ENCODE measurements around the gene CALHM2.

CALHM2 gene

GRCh38 chr10:103451091-103451813, 918 bp downstream of the CALHM2 start:
- H3K4ac ChIP-seq (ENCODE audit: low read depth, low read length), result no peak overlapping the region
- no CpG with 5 or more reads among the region's 14 CpGs for WGBS (ENCODE audit: extremely low coverage, insufficient coverage, low lambda C conversion rate)
- H3K36me3 ChIP-seq (ENCODE audit: control insufficient read depth, insufficient read depth, low read length), result peaks cover 7% of the 10 kb centered on the region
- H3K79me1 ChIP-seq (ENCODE audit: low read length), result no peaks in the 10 kb centered on the region
- H2BK120ac ChIP-seq (ENCODE audit: low read depth, low read length), result no peak overlapping the region
- no peak overlapping the region for H4K5ac ChIP-seq (ENCODE audit: low read length)
- H2BK15ac ChIP-seq (replicated peaks; ENCODE audit: low read depth), result no peak overlapping the region
- H4K8ac ChIP-seq (ENCODE audit: low read depth, low read length), result no peak overlapping the region
- peak; percentile 34 for DNase-seq
- H3K27ac ChIP-seq (ENCODE audit: low read depth, low read length), result no peak overlapping the region
- H3K4me3 ChIP-seq (ENCODE audit: low read length), result no peak overlapping the region
- H3K79me2 ChIP-seq (ENCODE audit: control insufficient read depth, insufficient read depth, low read length), result no peaks in the 10 kb centered on the region
- no peaks in the 10 kb centered on the region for H3K27me3 ChIP-seq (ENCODE audit: insufficient read depth, low read length, poor library complexity)
- H2BK5ac ChIP-seq (ENCODE audit: low read length), result no peak overlapping the region
- H3K18ac ChIP-seq (ENCODE audit: low read length), result no peak overlapping the region
- peaks cover 6% of the 10 kb centered on the region for H3K4me1 ChIP-seq (ENCODE audit: control insufficient read depth, low read depth, low read length)
- H2AK5ac ChIP-seq (ENCODE audit: low read length), result peak overlapping the region; percentile 49
- peak overlapping the region; percentile 92 for H3K4me2 ChIP-seq (ENCODE audit: low read length)
- H3K9ac ChIP-seq (ENCODE audit: low read length), result peak overlapping the region; percentile 77
- H3K23ac ChIP-seq (ENCODE audit: low read length), result no peak overlapping the region
- peak overlapping the region; percentile 93 for H3K56ac ChIP-seq (ENCODE audit: low read length)

- Histone ChIP-seq H3K36me3 (ENCODE audit: control insufficient read depth, insufficient read depth, low read length) (peaks cover 14% of the 10 kb centered on the region), H3K4ac (ENCODE audit: low read depth, low read length) (no peak overlapping the region), H3K4me3 (ENCODE audit: low read length) (no peak overlapping the region)
Observed at GRCh38 chr10:103450201-103450695, 1.9 kb downstream of the CALHM2 start.

GRCh38 chr10:103449208-103450144, 2.7 kb downstream of the CALHM2 start:
- Histone ChIP-seq H3K4me2 (ENCODE audit: low read length) (no peak overlapping the region), H2AK5ac (ENCODE audit: low read length) (no peak overlapping the region), H3K4me3 (ENCODE audit: low read length) (no peak overlapping the region), H3K79me2 (ENCODE audit: control insufficient read depth, insufficient read depth, low read length) (no peaks in the 10 kb centered on the region), H3K4ac (ENCODE audit: low read depth, low read length) (no peak overlapping the region), H3K9ac (ENCODE audit: low read length) (no peak overlapping the region), H3K36me3 (ENCODE audit: control insufficient read depth, insufficient read depth, low read length) (peaks cover 14% of the 10 kb centered on the region), H3K23ac (ENCODE audit: low read length) (no peak overlapping the region), H3K27me3 (ENCODE audit: insufficient read depth, low read length, poor library complexity) (no peaks in the 10 kb centered on the region), H3K27ac (ENCODE audit: low read depth, low read length) (no peak overlapping the region), H4K8ac (ENCODE audit: low read depth, low read length) (no peak overlapping the region), H2BK5ac (ENCODE audit: low read length) (no peak overlapping the region), H2BK120ac (ENCODE audit: low read depth, low read length) (no peak overlapping the region), H3K18ac (ENCODE audit: low read length) (no peak overlapping the region), H4K5ac (ENCODE audit: low read length) (no peak overlapping the region), H3K4me1 (ENCODE audit: control insufficient read depth, low read depth, low read length) (peaks cover 6% of the 10 kb centered on the region), H3K56ac (ENCODE audit: low read length) (no peak overlapping the region), H3K79me1 (ENCODE audit: low read length) (no peaks in the 10 kb centered on the region), H2BK15ac (replicated peaks; ENCODE audit: low read depth) (no peak overlapping the region)
- no peak for DNase-seq
- WGBS (ENCODE audit: extremely low coverage, insufficient coverage, low lambda C conversion rate), result no CpG with 5 or more reads among the region's 34 CpGs

More at GRCh38 chr10:103450201-103450695, 1.9 kb downstream of the CALHM2 start:
- no peak overlapping the region for H3K23ac ChIP-seq (ENCODE audit: low read length)
- H4K8ac ChIP-seq (ENCODE audit: low read depth, low read length), result no peak overlapping the region
- WGBS (ENCODE audit: extremely low coverage, insufficient coverage, low lambda C conversion rate), result no CpG with 5 or more reads among the region's 12 CpGs
- no peak overlapping the region for H3K56ac ChIP-seq (ENCODE audit: low read length)
- no peaks in the 10 kb centered on the region for H3K79me2 ChIP-seq (ENCODE audit: control insufficient read depth, insufficient read depth, low read length)
- no peak overlapping the region for H2BK120ac ChIP-seq (ENCODE audit: low read depth, low read length)
- no peak overlapping the region for H2BK15ac ChIP-seq (replicated peaks; ENCODE audit: low read depth)
- no peak overlapping the region for H3K18ac ChIP-seq (ENCODE audit: low read length)
- no peak overlapping the region for H3K27ac ChIP-seq (ENCODE audit: low read depth, low read length)
- no peak for DNase-seq
- H4K5ac ChIP-seq (ENCODE audit: low read length), result no peak overlapping the region
- H2AK5ac ChIP-seq (ENCODE audit: low read length), result no peak overlapping the region
- H3K27me3 ChIP-seq (ENCODE audit: insufficient read depth, low read length, poor library complexity), result no peaks in the 10 kb centered on the region
- peaks cover 6% of the 10 kb centered on the region for H3K4me1 ChIP-seq (ENCODE audit: control insufficient read depth, low read depth, low read length)
- H2BK5ac ChIP-seq (ENCODE audit: low read length), result no peak overlapping the region
- no peak overlapping the region for H3K4me2 ChIP-seq (ENCODE audit: low read length)
- no peak overlapping the region for H3K9ac ChIP-seq (ENCODE audit: low read length)
- no peaks in the 10 kb centered on the region for H3K79me1 ChIP-seq (ENCODE audit: low read length)

GRCh38 chr10:103448746-103449145, 3.4 kb downstream of the CALHM2 start:
- Histone ChIP-seq H3K36me3 (ENCODE audit: control insufficient read depth, insufficient read depth, low read length) (peaks cover 16% of the 10 kb centered on the region), H2BK15ac (replicated peaks; ENCODE audit: low read depth) (no peak overlapping the region)
- WGBS (ENCODE audit: extremely low coverage, insufficient coverage, low lambda C conversion rate), result no CpG with 5 or more reads among the region's 1 CpG

GRCh38 chr10:103447187-103447586, 5.0 kb downstream of the CALHM2 start:
- Histone ChIP-seq H3K4me3 (ENCODE audit: low read length) (no peak overlapping the region), H3K56ac (ENCODE audit: low read length) (no peak overlapping the region), H3K27me3 (ENCODE audit: insufficient read depth, low read length, poor library complexity) (no peaks in the 10 kb centered on the region), H3K23ac (ENCODE audit: low read length) (no peak overlapping the region), H3K9ac (ENCODE audit: low read length) (no peak overlapping the region), H4K8ac (ENCODE audit: low read depth, low read length) (no peak overlapping the region), H2AK5ac (ENCODE audit: low read length) (no peak overlapping the region), H3K36me3 (ENCODE audit: control insufficient read depth, insufficient read depth, low read length) (peaks cover 22% of the 10 kb centered on the region), H3K4me2 (ENCODE audit: low read length) (no peak overlapping the region), H3K79me1 (ENCODE audit: low read length) (no peaks in the 10 kb centered on the region), H2BK120ac (ENCODE audit: low read depth, low read length) (no peak overlapping the region), H4K5ac (ENCODE audit: low read length) (no peak overlapping the region), H3K27ac (ENCODE audit: low read depth, low read length) (no peak overlapping the region), H3K4ac (ENCODE audit: low read depth, low read length) (no peak overlapping the region), H2BK15ac (replicated peaks; ENCODE audit: low read depth) (no peak overlapping the region), H3K18ac (ENCODE audit: low read length) (no peak overlapping the region), H3K4me1 (ENCODE audit: control insufficient read depth, low read depth, low read length) (peaks cover 6% of the 10 kb centered on the region), H2BK5ac (ENCODE audit: low read length) (no peak overlapping the region), H3K79me2 (ENCODE audit: control insufficient read depth, insufficient read depth, low read length) (no peaks in the 10 kb centered on the region)
- no peak for DNase-seq
- no CpG with 5 or more reads among the region's 23 CpGs for WGBS (ENCODE audit: extremely low coverage, insufficient coverage, low lambda C conversion rate)

More at GRCh38 chr10:103448746-103449145, 3.4 kb downstream of the CALHM2 start:
- Histone ChIP-seq H3K9ac (ENCODE audit: low read length) (no peak overlapping the region), H4K5ac (ENCODE audit: low read length) (no peak overlapping the region), H3K27me3 (ENCODE audit: insufficient read depth, low read length, poor library complexity) (no peaks in the 10 kb centered on the region), H2BK120ac (ENCODE audit: low read depth, low read length) (no peak overlapping the region), H3K4me3 (ENCODE audit: low read length) (no peak overlapping the region), H3K4me2 (ENCODE audit: low read length) (no peak overlapping the region), H3K79me2 (ENCODE audit: control insufficient read depth, insufficient read depth, low read length) (no peaks in the 10 kb centered on the region), H2AK5ac (ENCODE audit: low read length) (no peak overlapping the region), H2BK5ac (ENCODE audit: low read length) (no peak overlapping the region), H4K8ac (ENCODE audit: low read depth, low read length) (no peak overlapping the region), H3K27ac (ENCODE audit: low read depth, low read length) (no peak overlapping the region), H3K23ac (ENCODE audit: low read length) (no peak overlapping the region), H3K56ac (ENCODE audit: low read length) (no peak overlapping the region), H3K79me1 (ENCODE audit: low read length) (no peaks in the 10 kb centered on the region), H3K4me1 (ENCODE audit: control insufficient read depth, low read depth, low read length) (peaks cover 6% of the 10 kb centered on the region), H3K4ac (ENCODE audit: low read depth, low read length) (no peak overlapping the region), H3K18ac (ENCODE audit: low read length) (no peak overlapping the region)
- DNase-seq, result peak; percentile 35

Measured in mesendoderm (in vitro differentiated cells).